ENCODE measurements around the gene RASIP1. TPM values are rescaled to one million over a fixed set of nuclear protein-coding genes. Genes with fewer than 3 reads are reported as not detected.

RASIP1 gene
- total and polyA plus RNA-seq, 2 of the 8 experiments (the other 6 are each of a cell fraction or from before 2014, with no cell fraction given): 9.3 to 11.4 TPM

- no peaks in the 10 kb centered on the region for H3K9me3 ChIP-seq (ENCODE audit: insufficient read depth in 2 of 2, low read depth in 1 of 2, low read length in 1 of 2)
- no peak for FAIRE-seq
- H4K5ac ChIP-seq (ENCODE audit: insufficient read length, low read depth, low read length): peak overlapping the region; percentile 17
- H4K91ac ChIP-seq (replicated peaks; ENCODE audit: insufficient read length, low read length): peak overlapping the region; percentile 91
- H3K23ac ChIP-seq (ENCODE audit: insufficient read length): no peak overlapping the region
- CTCF ChIA-PET (ENCODE audit: partially characterized antibody): interaction anchor here (0.9 to 8.2 kb wide), 4 partner anchors 23 to 108 kb away, joined by 3 to 53 read pairs (median 6); partner anchors contain the start of gene FUT2
- peak overlapping the region; percentile 44 for H3K56ac ChIP-seq (replicated peaks; ENCODE audit: insufficient read length, low read depth, low read length)
- no peaks in the 10 kb centered on the region for H3K27me3 ChIP-seq (replicated peaks in 1 of 4; ENCODE audit: control insufficient read depth in 3 of 4, extremely low read depth in 1 of 4, insufficient read depth in 3 of 4, low read length in 3 of 4)
- H2BK12ac ChIP-seq (ENCODE audit: low read depth, low read length): peak overlapping the region; percentile 60; the same call in 1 of the 2 replicates
- no peak for DNase-seq (ENCODE audit: low read depth in 1 of 2, low spot score in 2 of 2)
- H3K4ac ChIP-seq (replicated peaks; ENCODE audit: insufficient read length, low read depth, low read length): peak overlapping the region; percentile 83
- no peak overlapping the region for H3K9ac ChIP-seq (replicated peaks in 1 of 4; ENCODE audit: extremely low read depth in 1 of 4, low read depth in 3 of 4, low read length in 3 of 4)
- POLR2A ChIA-PET (ENCODE audit: partially characterized antibody): interaction anchor here (1.0 to 7.7 kb wide), 3 partner anchors 10 to 23 kb away, joined by 3 to 59 read pairs (median 7); partner anchors contain the start of gene FUT2
- peak overlapping the region; percentile 92 for H2BK15ac ChIP-seq (ENCODE audit: low read length)
- no peak overlapping the region for H2BK20ac ChIP-seq (ENCODE audit: low read length)
- H3K4me3 ChIP-seq (ENCODE audit: extremely low read depth in 1 of 4, insufficient read depth in 2 of 4, low read depth in 3 of 4, low read length in 4 of 4): no peak overlapping the region
- no peak overlapping the region; the same call in 1 of the 2 replicates for H3K18ac ChIP-seq (ENCODE audit: extremely low read depth, low read length)
- H2AFZ ChIP-seq (ENCODE audit: low read length): no peak overlapping the region
- peak overlapping the region; percentile 66 for H2BK5ac ChIP-seq (ENCODE audit: low read depth, low read length)
- H3K27ac ChIP-seq (ENCODE audit: low read depth, low read length): no peak overlapping the region
- H3K4me1 ChIP-seq (replicated peaks in 1 of 4; ENCODE audit: control insufficient read depth in 3 of 4, insufficient read depth in 4 of 4, low read length in 3 of 4): peaks cover 0 to 28% (median 12%) of the 10 kb centered on the region in 4 experiments; a peak in 6 of 7 replicates
- H3K23me2 ChIP-seq (ENCODE audit: low read depth, low read length): peaks cover 14% of the 10 kb centered on the region; the same call in 1 of the 2 replicates
- no peaks in the 10 kb centered on the region for H3K79me1 ChIP-seq (ENCODE audit: low read depth, low read length)
- H3K4me2 ChIP-seq (ENCODE audit: insufficient read depth in 1 of 2, low read depth in 2 of 2, low read length in 2 of 2): peak overlapping the region; percentile 32
- no peaks in the 10 kb centered on the region for H3K79me2 ChIP-seq (ENCODE audit: control insufficient read depth in 1 of 2, insufficient read depth in 2 of 2, low read length in 2 of 2)
- no peak overlapping the region for H2BK120ac ChIP-seq (replicated peaks; ENCODE audit: low read depth, low read length)
- H2AK5ac ChIP-seq (ENCODE audit: low read depth, low read length): no peak overlapping the region
- no peaks in the 10 kb centered on the region for H3K36me3 ChIP-seq (ENCODE audit: control insufficient read depth in 2 of 4, insufficient read depth in 4 of 4, low read length in 3 of 4)
- H4K20me1 ChIP-seq (replicated peaks in 1 of 2; ENCODE audit: control insufficient read depth in 1 of 2, insufficient read depth in 2 of 2, low read length in 2 of 2): no peaks in the 10 kb centered on the region
- 73% methylated on average over 15 of the region's 15 CpGs; no CpG with 5 or more reads in 1 of the 2 experiments for WGBS, 2 experiments (ENCODE audit: extremely low coverage in 1 of 2, insufficient coverage in 1 of 2, insufficient read length in 1 of 2, insufficient replicate concordance in 2 of 2, low coverage in 1 of 2, low lambda C conversion rate in 2 of 2, missing lambda C conversion rate in 1 of 2)
- no peak overlapping the region for H3K14ac ChIP-seq (ENCODE audit: insufficient read length)
- H4K8ac ChIP-seq (ENCODE audit: extremely low read depth, insufficient read depth, low read length): peak overlapping the region; percentile 77
Measured at GRCh38 chr19:48718711-48719231, 21.6 kb downstream of the RASIP1 start.

All from H1 (cell line).